ENCODE data around the gene AMELX. TPM values are rescaled to one million over a fixed set of nuclear protein-coding genes. Genes with fewer than 3 reads are reported as not detected.

Gene AMELX
- total and polyA plus RNA-seq, 8 donors: not detected

DNA sequence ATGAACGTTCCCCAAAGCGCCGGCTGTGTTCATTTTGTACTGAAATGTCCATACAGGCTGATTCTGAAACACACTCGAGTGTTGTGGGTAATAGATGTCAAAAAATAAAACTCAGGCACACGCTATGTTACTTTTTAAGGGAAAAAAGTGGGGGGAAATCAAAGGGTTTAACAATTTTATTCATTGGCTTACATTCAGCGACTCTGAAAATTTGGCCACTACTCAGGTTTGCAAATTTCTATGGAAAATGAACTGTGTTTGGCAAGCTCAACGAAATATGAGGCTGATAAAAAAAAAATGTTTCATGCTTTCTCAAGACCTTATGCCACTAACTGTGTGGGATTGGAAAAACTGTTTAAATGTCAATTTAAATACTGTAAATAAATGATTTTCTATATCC is 18.5 kb downstream of the AMELX start:
- Histone ChIP-seq H3K9me3 (no peaks in the 10 kb centered on the region), H3K4me3 (no peak overlapping the region), H3K4me1 (no peaks in the 10 kb centered on the region), H3K36me3 (no peaks in the 10 kb centered on the region), H3K27me3 (peaks cover 0 to 11% (median 0%) of the 10 kb centered on the region in 4 donors), H3K27ac (no peak overlapping the region)
- TF ChIP-seq, protein P1, sequence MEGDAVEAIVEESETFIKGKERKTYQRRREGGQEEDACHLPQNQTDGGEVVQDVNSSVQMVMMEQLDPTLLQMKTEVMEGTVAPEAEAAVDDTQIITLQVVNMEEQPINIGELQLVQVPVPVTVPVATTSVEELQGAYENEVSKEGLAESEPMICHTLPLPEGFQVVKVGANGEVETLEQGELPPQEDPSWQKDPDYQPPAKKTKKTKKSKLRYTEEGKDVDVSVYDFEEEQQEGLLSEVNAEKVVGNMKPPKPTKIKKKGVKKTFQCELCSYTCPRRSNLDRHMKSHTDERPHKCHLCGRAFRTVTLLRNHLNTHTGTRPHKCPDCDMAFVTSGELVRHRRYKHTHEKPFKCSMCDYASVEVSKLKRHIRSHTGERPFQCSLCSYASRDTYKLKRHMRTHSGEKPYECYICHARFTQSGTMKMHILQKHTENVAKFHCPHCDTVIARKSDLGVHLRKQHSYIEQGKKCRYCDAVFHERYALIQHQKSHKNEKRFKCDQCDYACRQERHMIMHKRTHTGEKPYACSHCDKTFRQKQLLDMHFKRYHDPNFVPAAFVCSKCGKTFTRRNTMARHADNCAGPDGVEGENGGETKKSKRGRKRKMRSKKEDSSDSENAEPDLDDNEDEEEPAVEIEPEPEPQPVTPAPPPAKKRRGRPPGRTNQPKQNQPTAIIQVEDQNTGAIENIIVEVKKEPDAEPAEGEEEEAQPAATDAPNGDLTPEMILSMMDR (IDR thresholded peaks at IDR 0.05): no peak
- ATAC-seq (no peak), DNase-seq (no peak), FAIRE-seq (no peak)
- intact Hi-C loops (cut with DNase I): no loop called here
- 58 to 67% methylated on average over 7 of the region's 7 CpGs for WGBS, 2 donors

DNA sequence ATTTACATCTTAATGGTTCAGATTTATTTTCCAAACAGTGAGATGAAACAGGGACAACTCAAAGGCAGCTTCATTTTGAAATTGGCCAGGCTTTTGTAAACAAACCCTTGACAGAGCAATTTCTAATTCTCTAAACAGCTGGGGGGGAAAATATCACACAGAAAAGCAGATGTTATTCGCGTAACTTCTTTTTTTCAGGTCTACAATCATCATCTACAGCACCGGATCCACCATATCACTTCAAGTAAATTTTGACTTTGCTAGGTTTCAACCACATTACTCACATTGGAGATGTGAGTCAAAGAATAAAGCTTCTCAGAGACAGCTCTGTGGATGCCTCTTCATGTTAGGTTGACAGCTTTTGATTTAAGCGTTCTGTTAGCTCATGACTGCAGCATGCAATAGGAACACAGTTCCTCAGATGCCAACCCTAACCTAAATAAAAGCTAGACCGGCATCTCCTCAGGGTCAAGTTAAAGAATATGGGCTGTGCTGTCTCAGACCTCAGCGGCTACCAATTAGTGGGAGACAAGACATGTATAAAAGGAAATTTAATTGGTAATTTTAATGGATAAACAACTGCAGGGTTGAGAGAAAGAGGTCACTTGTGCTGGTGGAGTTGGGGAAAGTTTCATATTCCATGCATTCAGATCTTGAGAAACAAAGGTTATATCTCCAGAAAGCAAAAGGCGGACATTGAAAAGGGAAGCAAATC is 26.8 kb downstream of the AMELX start:
- Histone ChIP-seq H3K36me3 (no peaks in the 10 kb centered on the region), H3K27me3 (peaks cover 0 to 9% (median 3%) of the 10 kb centered on the region in 4 donors), H3K9me3 (no peaks in the 10 kb centered on the region), H3K27ac (no peak overlapping the region), H3K4me1 (no peaks in the 10 kb centered on the region), H3K4me3 (no peak overlapping the region)
- no peak for DNase-seq
- WGBS, 2 donors: 62 to 70% methylated on average over 7 of the region's 7 CpGs
- FAIRE-seq: no peak
- intact Hi-C loops (cut with DNase I): no loop called here
- ATAC-seq: no peak
- TF ChIP-seq, protein P1 (IDR thresholded peaks at IDR 0.05): no peak

DNA sequence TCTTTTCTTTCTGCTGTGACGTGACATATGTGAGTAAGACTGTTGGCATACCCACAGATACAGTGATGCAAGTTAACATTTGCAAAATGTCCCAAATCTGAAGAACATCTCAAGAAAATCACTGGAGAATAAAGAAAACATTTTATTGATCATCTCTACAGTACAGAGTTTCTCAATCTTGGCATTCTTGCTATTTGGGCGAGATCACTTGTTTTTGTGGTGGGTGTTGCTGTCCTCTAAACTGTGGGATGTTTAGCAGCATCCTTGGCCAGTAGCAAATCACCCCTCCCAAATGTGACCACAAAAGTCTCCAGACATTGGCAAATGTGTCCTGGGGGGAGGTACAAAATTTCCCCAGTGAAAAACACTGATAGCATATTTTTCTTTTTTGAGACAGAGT is 28.8 kb downstream of the AMELX start:
- Histone ChIP-seq H3K27ac (no peak overlapping the region), H3K4me3 (no peak overlapping the region), H3K36me3 (no peaks in the 10 kb centered on the region), H3K9me3 (no peaks in the 10 kb centered on the region), H3K4me1 (no peaks in the 10 kb centered on the region), H3K27me3 (peaks cover 0 to 9% (median 3%) of the 10 kb centered on the region in 4 donors)
- TF ChIP-seq, protein P1 (IDR thresholded peaks at IDR 0.05): no peak
- no peak for DNase-seq
- intact Hi-C loops (cut with DNase I): no loop called here
- ATAC-seq: no peak
- 54% methylated on average over 2 of the region's 2 CpGs for WGBS, 2 donors
- FAIRE-seq: no peak

DNA sequence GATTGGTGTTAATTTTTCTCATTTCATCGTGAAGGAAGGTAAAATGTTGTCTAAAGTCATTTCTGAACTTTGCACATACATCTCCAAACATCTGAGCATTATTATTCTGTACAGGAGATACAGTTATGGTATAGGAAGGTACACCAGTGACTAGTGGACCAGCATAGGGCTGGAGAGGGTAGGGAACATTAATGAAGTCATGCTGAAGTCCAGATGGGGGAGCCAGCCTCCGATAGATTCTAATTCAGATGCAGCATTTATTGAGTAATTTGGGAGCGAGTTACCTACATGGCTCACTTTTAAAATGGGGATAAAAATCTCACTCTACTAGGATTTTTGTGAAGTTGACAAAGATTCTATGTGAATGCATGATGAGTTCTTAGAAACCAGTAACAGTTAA is 34.9 kb downstream of the AMELX start:
- no peak for FAIRE-seq
- intact Hi-C loops (cut with DNase I): no loop called here
- Histone ChIP-seq H3K27me3 (no peaks in the 10 kb centered on the region), H3K4me3 (no peak overlapping the region), H3K4me1 (no peaks in the 10 kb centered on the region), H3K27ac (no peak overlapping the region), H3K36me3 (no peaks in the 10 kb centered on the region), H3K9me3 (no peaks in the 10 kb centered on the region)
- DNase-seq: no peak
- TF ChIP-seq, protein P1 (IDR thresholded peaks at IDR 0.05): no peak
- no peak for ATAC-seq
- 49 to 70% methylated on average over 3 of the region's 3 CpGs for WGBS, 2 donors

DNA sequence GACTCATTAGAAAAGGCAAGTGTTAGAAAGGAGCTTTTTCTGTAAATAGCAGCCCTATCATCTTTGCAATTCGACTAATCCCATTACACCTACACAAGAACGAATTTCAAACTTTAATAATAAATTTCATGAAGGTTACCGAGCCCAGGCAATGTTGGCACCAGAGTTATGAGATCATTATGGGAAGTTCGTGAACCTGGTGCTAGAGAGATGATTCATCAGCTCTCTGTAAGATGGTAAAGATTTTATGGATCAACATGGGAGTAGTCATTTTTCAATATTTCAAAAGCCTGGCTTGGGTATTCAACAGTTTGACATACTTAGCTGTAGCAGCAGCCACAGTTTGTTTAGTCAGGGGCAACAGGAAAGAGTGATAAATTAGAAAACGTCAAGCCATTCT is 35.8 kb downstream of the AMELX start:
- H3K4me3 ChIP-seq: no peak overlapping the region
- intact Hi-C loops (cut with DNase I): no loop called here
- FAIRE-seq (no peak), DNase-seq (no peak), ATAC-seq (no peak)
- H3K4me1 ChIP-seq: no peaks in the 10 kb centered on the region
- TF ChIP-seq, protein P1 (IDR thresholded peaks at IDR 0.05): no peak
- H3K27me3 ChIP-seq: no peaks in the 10 kb centered on the region
- H3K27ac ChIP-seq: no peak overlapping the region
- 19 to 20% methylated on average over 5 of the region's 5 CpGs for WGBS, 2 donors
- no peaks in the 10 kb centered on the region for H3K36me3 ChIP-seq
- no peaks in the 10 kb centered on the region for H3K9me3 ChIP-seq
